Activated CD8-positive, alpha-beta memory T cell treated with anti-CD3 and anti-CD28 coated beads, Interleukin-2, amount 50 U/mL, for 24 hours (primary cell): Measurements from ENCODE around the gene ZNRF3.
"Not testable (repeated sequence)": the region's sequence is repeated elsewhere in the genome, so short reads cannot be mapped to it uniquely, and the experiment has no call there.

Experiments used
- DNase-seq: peaks from one replicate; pipeline ENCODE4 v3.0.0-alpha.2; 2020; ENCODE audit errors: extremely low read depth

ZNRF3 gene

GRCh38 chr22:28984482-28985158, 101.2 kb downstream of the ZNRF3 start:
- no peak for DNase-seq

GRCh38 chr22:28985581-28986290, 102.4 kb downstream of the ZNRF3 start:
- DNase-seq = no peak

GRCh38 chr22:28986366-28986765, 103.0 kb downstream of the ZNRF3 start:
- no peak for DNase-seq

- no peak for DNase-seq
Observed at GRCh38 chr22:28988457-28988856, 105.1 kb downstream of the ZNRF3 start.

GRCh38 chr22:28989035-28989464, 105.7 kb downstream of the ZNRF3 start:
- no peak for DNase-seq

GRCh38 chr22:28989484-28989883, 106.1 kb downstream of the ZNRF3 start:
- no peak for DNase-seq

GRCh38 chr22:28989912-28990311, 106.5 kb downstream of the ZNRF3 start:
- no peak for DNase-seq

GRCh38 chr22:28992565-28993356, 109.4 kb downstream of the ZNRF3 start:
- no peak for DNase-seq

- no peak for DNase-seq
Observed at GRCh38 chr22:28994522-28994921, 111.2 kb downstream of the ZNRF3 start.

GRCh38 chr22:28995551-28995950, 112.2 kb downstream of the ZNRF3 start:
- no peak for DNase-seq

- DNase-seq = no peak
Observed at GRCh38 chr22:28997342-28997741, 114.0 kb downstream of the ZNRF3 start.

- DNase-seq = no peak
Observed at GRCh38 chr22:28998681-28999080, 115.3 kb downstream of the ZNRF3 start.

GRCh38 chr22:28999510-28999909, 116.1 kb downstream of the ZNRF3 start:
- no peak for DNase-seq

GRCh38 chr22:28999919-29000556, 116.7 kb downstream of the ZNRF3 start:
- DNase-seq = no peak

GRCh38 chr22:29000641-29001040, 117.3 kb downstream of the ZNRF3 start:
- no peak for DNase-seq

GRCh38 chr22:29002603-29003002, 119.2 kb downstream of the ZNRF3 start:
- DNase-seq = no peak

GRCh38 chr22:29003552-29003951, 120.2 kb downstream of the ZNRF3 start:
- DNase-seq = no peak

GRCh38 chr22:29003975-29004646, 120.7 kb downstream of the ZNRF3 start:
- no peak for DNase-seq

GRCh38 chr22:29004647-29005371, 121.4 kb downstream of the ZNRF3 start:
- DNase-seq = no peak

- DNase-seq = not testable (repeated sequence)
Observed at GRCh38 chr22:29005754-29006153, 122.4 kb downstream of the ZNRF3 start.

GRCh38 chr22:29006346-29006745, 123.0 kb downstream of the ZNRF3 start:
- DNase-seq = no peak
